Hematopoietic multipotent progenitor cell (in vitro differentiated cells): ENCODE data around the gene PCGF6. TPM values are rescaled to one million over a fixed set of nuclear protein-coding genes. Genes with fewer than 3 reads are reported as not detected.
"Not testable (repeated sequence)": the region's sequence is repeated elsewhere in the genome, so short reads cannot be mapped to it uniquely, and the experiment has no call there.

Experiments
- DNase-seq, 3 donors: peaks; one replicate each; pipeline ENCODE4 v3.0.0-alpha.2; 2011 to 2015; ENCODE audit warnings: low read depth in 2 of 3, low spot score in 2 of 3
- total RNA-seq: library from RNA; depleted of rRNA; stranded (reverse); fragments of >200 nt; gene quantifications from one replicate; pipeline ENCODE4 v1.2.3, GENCODE V29; 2012

The PCGF6 gene
- 4.0 TPM for total RNA-seq

- DNase-seq: peak; percentile 51 to 79 (median 73)
Measured at GRCh38 chr10:103350517-103351260, at the start of gene PCGF6. PCGF6 (minus strand) TSS chr10:103351140; CDS start chr10:103351066, 74 bp downstream.

GRCh38 chr10:103397191-103397825 is 46.4 kb upstream of the PCGF6 start:
- no peak for DNase-seq

- no peak for DNase-seq
Measured at GRCh38 chr10:103396789-103397087, 45.8 kb upstream of the PCGF6 start.

- peak; percentile 80 to 99 (median 98) for DNase-seq
Measured at GRCh38 chr10:103396067-103396788, 45.3 kb upstream of the PCGF6 start, which contains the start of the genes ATP5MK and PDCD11. ATP5MK (minus strand) TSS chr10:103396475; CDS start chr10:103392457, 4,018 bp downstream. PDCD11 (plus strand) TSS chr10:103396626; CDS start chr10:103398427, 1,801 bp downstream.

- DNase-seq: peak in 1 of 3 donors; percentile 9
Measured at GRCh38 chr10:103395754-103396066, 44.8 kb upstream of the PCGF6 start.

GRCh38 chr10:103394180-103394579 is 43.2 kb upstream of the PCGF6 start:
- DNase-seq: no peak

- no peak for DNase-seq
Measured at GRCh38 chr10:103382769-103383168, 31.8 kb upstream of the PCGF6 start.

GRCh38 chr10:103374263-103374662 is 23.3 kb upstream of the PCGF6 start:
- DNase-seq: no peak

- DNase-seq: no peak
Measured at GRCh38 chr10:103373544-103373943, 22.6 kb upstream of the PCGF6 start.

GRCh38 chr10:103367782-103368518 is 17.0 kb upstream of the PCGF6 start, which contains the start of gene TAF5:
TAF5 (plus strand) TSS chr10:103367976; CDS start chr10:103367990, 14 bp downstream.
- peak; percentile 75 to 97 (median 93) for DNase-seq

GRCh38 chr10:103367379-103367781 is 16.4 kb upstream of the PCGF6 start:
- peak in 1 of 3 donors; percentile 9 for DNase-seq

GRCh38 chr10:103360791-103361190 is 9.9 kb upstream of the PCGF6 start:
- DNase-seq: not testable (repeated sequence)

- not testable (repeated sequence) for DNase-seq
Measured at GRCh38 chr10:103359493-103359892, 8.6 kb upstream of the PCGF6 start.

GRCh38 chr10:103355906-103356599 is 5.1 kb upstream of the PCGF6 start:
- no peak for DNase-seq

GRCh38 chr10:103354567-103354966 is 3.6 kb upstream of the PCGF6 start:
- not testable (repeated sequence) for DNase-seq

- no peak for DNase-seq
Measured at GRCh38 chr10:103353281-103353680, 2.3 kb upstream of the PCGF6 start.

- no peak for DNase-seq
Measured at GRCh38 chr10:103350175-103350516, 794 bp downstream of the PCGF6 start.

- no peak for DNase-seq
Measured at GRCh38 chr10:103336370-103336769, 14.6 kb downstream of the PCGF6 start.

GRCh38 chr10:103334567-103334966 is 16.4 kb downstream of the PCGF6 start:
- DNase-seq: no peak

GRCh38 chr10:103333934-103334520 is 16.9 kb downstream of the PCGF6 start:
- peak in 2 of 3 donors; percentile 9 to 54 for DNase-seq
